ENCODE measurements around the gene TAF13.
"Not testable (repeated sequence)": the region's sequence is repeated elsewhere in the genome, so short reads cannot be mapped to it uniquely, and the experiment has no call there.

Gene TAF13

DNA sequence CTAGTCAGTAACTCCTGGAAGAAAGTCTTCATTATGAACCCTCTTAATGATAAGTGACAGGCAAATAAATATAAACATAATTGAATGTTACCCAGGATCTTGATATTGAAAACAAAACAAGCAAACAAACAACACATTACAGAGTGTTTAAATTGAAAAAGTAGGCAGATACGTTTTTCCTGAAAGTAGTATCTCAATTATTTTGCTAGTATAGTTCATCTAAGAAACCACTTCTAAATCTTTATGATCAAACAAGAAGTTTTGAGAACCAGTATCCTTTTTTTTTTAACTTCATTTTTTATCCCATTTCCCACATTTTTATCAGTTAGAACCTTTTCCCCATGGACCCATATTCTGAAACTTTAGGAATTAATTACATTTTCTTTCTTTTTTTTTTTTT is 30.2 kb downstream of the TAF13 start:
- DNase-seq = no peak

GRCh38 chr1:109041621-109042468 is 34.0 kb downstream of the TAF13 start, which contains the start of gene WDR47:
Gene WDR47 (minus strand): TSS chr1:109042102. CDS start chr1:109023512, 18,590 bp downstream.
- DNase-seq = peak; percentile 88

DNA sequence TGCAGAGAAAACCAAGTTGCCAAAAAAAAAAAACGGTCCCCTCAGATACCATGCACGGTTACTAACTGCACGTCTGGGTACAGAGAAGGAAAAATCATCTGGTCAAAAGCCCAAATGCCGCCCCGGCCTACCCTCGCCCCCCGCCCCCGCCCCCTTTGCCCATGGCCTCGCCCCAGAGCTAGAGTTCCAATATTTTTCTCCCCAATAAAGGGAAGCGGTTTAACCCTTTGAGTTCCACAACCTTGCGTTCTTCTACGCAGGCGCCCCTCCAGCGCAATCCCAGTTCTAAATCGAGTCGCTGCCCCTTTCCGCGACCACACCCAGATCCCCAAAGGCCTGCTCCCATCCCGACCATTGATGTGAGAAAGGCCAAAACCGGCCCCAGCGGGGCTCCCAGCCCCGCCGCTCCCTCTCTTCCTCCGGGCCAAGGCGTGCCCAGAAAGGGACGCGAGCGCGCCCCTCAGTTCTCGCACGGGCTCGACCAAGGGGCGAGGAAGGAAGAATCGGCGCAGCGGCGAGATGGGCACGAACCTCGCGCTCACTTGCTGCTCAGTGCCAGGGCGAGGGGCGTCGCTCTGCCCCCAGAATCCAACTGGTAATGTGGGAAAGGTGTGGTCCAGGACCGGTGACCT is 34.7 kb downstream of the TAF13 start:
- DNase-seq = no peak

- DNase-seq = no peak
Measured at GRCh38 chr1:109040627-109040988, 35.2 kb downstream of the TAF13 start.

DNA sequence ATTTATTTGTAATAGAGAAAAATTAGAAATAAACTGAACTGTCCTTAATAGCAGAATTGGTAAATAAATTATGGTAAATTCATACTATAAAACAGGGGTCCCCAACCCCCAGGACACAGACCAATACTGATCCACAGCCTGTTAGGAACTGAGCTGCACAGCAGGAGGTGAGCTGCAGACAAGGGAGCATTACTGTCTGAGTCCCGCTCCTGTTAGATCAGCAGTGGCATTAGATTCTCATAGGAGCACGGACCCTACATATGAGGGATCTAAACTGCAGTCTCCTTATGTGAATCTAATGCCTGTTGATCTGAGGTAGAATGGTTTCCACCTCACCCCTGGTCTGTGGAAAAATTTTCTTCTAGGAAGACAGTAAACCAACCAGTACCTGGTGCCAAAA is 41.4 kb downstream of the TAF13 start:
- no peak for DNase-seq

- not testable (repeated sequence) for DNase-seq
Measured at GRCh38 chr1:109029493-109029892, 46.3 kb downstream of the TAF13 start.

- DNase-seq = no peak
Measured at GRCh38 chr1:109027841-109028240, 48.0 kb downstream of the TAF13 start.

- no peak for DNase-seq
Measured at GRCh38 chr1:109025694-109026093, 50.1 kb downstream of the TAF13 start.

DNA sequence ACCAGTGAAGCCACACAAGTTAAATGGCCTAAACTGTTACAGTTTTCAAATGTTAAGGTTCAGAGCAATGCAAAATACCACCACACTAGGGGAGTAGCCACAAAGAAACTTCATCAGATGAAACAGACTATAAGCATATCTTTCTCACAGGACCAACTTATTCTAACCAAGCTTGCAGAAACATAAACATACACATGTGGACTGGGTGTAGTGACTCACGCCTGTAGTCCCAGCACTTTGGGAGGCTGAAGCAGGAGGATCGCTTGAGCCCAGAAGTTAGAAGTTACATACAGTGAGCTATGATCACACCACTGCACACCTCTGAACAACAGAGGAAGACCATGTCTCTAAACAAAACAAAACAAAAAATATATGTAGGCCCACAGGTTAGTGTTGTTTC is 51.2 kb downstream of the TAF13 start:
- DNase-seq = no peak

DNA sequence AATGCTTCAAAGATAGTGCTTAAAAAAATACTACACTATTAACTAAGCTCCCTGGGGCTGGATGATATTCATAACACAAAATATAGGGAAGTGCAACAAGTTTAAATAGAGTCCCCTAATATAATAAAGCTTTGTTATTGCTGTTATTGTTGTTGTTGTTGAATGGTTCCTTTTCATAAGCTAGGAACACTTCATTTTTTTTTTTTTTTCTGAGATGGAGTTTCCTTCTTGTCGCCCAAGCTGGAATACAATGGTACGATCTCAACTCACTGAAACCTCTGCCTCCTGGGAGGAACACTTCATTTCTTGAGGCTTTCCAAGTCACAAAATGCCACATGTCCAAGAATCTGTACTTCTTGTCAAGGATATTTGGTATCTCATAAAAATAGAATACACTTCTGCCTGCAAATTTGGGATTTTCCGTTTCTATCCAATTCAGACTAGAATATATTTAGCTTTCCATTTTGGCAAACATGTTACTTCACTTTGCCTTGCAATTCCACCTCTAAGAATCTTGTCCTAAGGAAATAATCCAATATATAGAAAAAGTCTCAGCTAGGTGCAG is 55.0 kb downstream of the TAF13 start:
- DNase-seq = no peak

- DNase-seq = not testable (repeated sequence)
Measured at GRCh38 chr1:109017719-109018118, 58.1 kb downstream of the TAF13 start.

DNA sequence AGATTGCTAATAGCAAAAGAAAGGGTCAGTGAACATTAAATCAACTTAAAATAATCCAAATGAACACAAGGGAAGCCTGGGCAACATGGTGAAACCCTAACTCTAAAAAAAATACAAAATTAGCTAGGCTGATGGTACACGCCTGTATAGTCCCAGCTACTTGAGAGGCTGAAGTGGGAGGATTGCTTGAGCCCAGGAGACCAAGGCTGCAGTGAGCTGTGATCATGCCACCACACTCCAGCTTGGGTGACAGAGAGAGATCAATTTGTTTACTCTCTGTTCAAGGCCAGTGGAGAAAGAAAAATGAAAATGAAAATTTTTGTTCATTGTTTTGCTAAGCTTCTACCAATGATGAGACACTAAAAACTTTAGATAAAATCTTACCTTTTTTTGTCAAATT is 58.7 kb downstream of the TAF13 start:
- no peak for DNase-seq
